GM13977 (cell line): ENCODE measurements around the gene TMEM131L.
"Not testable (repeated sequence)": the region's sequence is repeated elsewhere in the genome, so short reads cannot be mapped to it uniquely, and the experiment has no call there.

Source experiments
- DNase-seq: peaks from one replicate; pipeline ENCODE4 v3.0.0; 2012; ENCODE audit warnings: low spot score
- CTCF ChIP-seq: IDR thresholded peaks from 2 replicates; pipeline ENCODE4 v1.5.1; 2012; ENCODE audit warnings: mild to moderate bottlenecking, control low read depth; ENCODE audit not compliant: insufficient read depth; ENCODE audit errors: extremely low read depth, missing control alignments
- in situ Hi-C: fragments of 300-500 bp; cut with MboI; formaldehyde crosslinking; loops from one replicate; pipeline ENCODE4 v1.12.0; 2022; ENCODE audit warnings: low sequenced_read_pairs, low pct_unique_long_range_greater_than_20kb, mixed read lengths, inconsistent platforms; ENCODE audit not compliant: unreplicated experiment

The TMEM131L gene

GRCh38 chr4:153458969-153459368, 7.2 kb upstream of the TMEM131L start:
- TF ChIP-seq CTCF, result no peak
- in situ Hi-C loops, result no loop called here
- DNase-seq, result no peak

DNA sequence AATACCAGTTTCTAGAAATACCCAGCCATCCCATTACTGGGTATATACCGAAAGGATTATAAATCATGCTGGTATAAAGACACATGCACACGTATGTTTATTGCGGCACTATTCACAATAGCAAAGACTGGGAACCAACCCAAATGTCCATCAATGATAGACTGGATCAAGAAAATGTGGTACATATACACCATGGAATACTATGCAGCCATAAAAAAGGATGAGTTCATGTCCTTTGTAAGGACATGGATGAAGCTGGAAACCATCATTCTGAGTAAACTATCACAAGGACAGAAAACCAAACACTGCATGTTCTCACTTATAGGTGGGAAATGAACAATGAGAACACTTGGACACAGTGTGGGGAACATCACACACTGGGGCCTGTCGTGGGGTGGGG, 4.6 kb upstream of the TMEM131L start:
- in situ Hi-C loops, DNase-seq: not testable (repeated sequence)

- DNase-seq, result no peak
- in situ Hi-C loops, result no loop called here
- TF ChIP-seq CTCF, result no peak
Observed at GRCh38 chr4:153464068-153464467, 2.1 kb upstream of the TMEM131L start.

GRCh38 chr4:153465140-153465539, 1.0 kb upstream of the TMEM131L start:
- in situ Hi-C loops, result no loop called here
- no peak for DNase-seq
- no peak for TF ChIP-seq CTCF

DNA sequence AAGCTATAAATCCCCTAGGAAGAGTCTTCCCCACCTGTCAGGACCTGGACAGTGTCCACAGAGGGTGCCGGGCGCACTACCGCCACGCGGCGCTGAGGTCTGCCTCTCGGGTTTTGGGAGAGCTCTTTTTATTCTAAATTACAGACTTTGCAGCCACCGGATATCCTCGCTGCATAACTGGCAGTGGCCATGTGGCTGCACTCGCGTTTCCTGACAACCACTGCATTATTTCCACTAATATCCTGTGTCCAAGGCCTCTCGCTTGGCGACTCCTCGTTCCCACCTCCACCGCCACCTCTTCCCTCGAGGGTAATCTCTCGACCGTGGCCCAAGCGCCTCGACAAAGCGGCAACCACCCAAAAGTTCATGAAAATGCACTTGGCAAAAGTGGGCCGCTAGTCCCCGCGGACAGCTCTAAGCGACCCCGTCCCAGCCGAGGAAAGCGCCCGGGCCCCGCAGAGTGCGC, 512 bp upstream of the TMEM131L start:
- DNase-seq, result peak; percentile 61
- no peak for TF ChIP-seq CTCF
- in situ Hi-C loops, result no loop called here

- peak; percentile 92 for DNase-seq
- in situ Hi-C loops, result no loop called here
- no peak for TF ChIP-seq CTCF
Observed at GRCh38 chr4:153466949-153467896, 1.1 kb downstream of the TMEM131L start.

GRCh38 chr4:153467897-153468262, 1.7 kb downstream of the TMEM131L start:
- in situ Hi-C loops, result no loop called here
- DNase-seq, result no peak
- no peak for TF ChIP-seq CTCF
